Stimulated activated memory B cell treated with anti-CD40 and anti-IgM and Interleukin-4, amounts not matched to agents 10 μg/mL and 1 μg/mL and 100 μg/mL, for 72 hours (primary cell): ENCODE results near the gene PSMB8.
A peak's percentile ranks its signal among the peaks of the same experiment; 100 is the strongest.
"Not testable (repeated sequence)": the region's sequence is repeated elsewhere in the genome, so short reads cannot be mapped to it uniquely, and the experiment has no call there.

Experiments
- ATAC-seq: fragments of 150-1000 bp; cut with Tn5 transposase; 2 replicates; pipeline ENCODE4 v1.10.0; 2021
- H3K27ac Mint-ChIP-seq: one replicate; pipeline ENCODE4 v1.8.0; 2022; ENCODE audit warnings: mild to moderate bottlenecking, mixed read lengths
- H3K27me3 Mint-ChIP-seq: one replicate; pipeline ENCODE4 v1.8.0; 2022; ENCODE audit warnings: mixed read lengths
- H3K36me3 Mint-ChIP-seq: one replicate; pipeline ENCODE4 v1.8.0; 2022; ENCODE audit warnings: mixed read lengths
- H3K4me1 Mint-ChIP-seq: one replicate; pipeline ENCODE4 v1.8.0; 2022; ENCODE audit warnings: mixed read lengths
- H3K4me3 Mint-ChIP-seq: one replicate; pipeline ENCODE4 v1.8.0; 2022; ENCODE audit warnings: mild to moderate bottlenecking, moderate library complexity, mixed read lengths
- H3K9me3 Mint-ChIP-seq: one replicate; pipeline ENCODE4 v1.8.0; 2022; ENCODE audit warnings: mixed read lengths

PSMB8 gene

DNA sequence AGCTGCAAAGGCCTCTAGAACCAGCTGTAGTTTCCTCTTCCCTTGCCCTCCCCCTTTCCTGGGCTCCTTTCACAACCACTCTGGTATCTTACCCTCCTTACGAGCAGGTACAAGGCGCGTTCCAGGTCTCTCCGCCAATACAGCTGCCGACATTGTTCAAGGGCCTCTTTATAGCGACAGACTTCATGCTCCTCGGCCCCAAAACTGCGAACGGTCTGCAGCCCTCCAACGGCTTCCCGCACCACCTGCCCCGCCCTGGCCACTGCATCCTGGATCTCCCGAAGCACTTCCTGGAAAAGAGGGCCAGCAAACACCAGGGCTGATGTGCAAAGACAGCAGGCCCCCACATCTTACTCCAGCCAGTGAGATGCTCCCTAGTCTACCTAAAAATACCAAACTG lies 11.3 kb downstream of the PSMB8 start:
- no peak for ATAC-seq
- Mint-ChIP-seq H3K9me3 (no peaks in the 10 kb centered on the region), H3K27me3 (no peaks in the 10 kb centered on the region), H3K36me3 (peaks cover 91% of the 10 kb centered on the region), H3K4me3 (no peak overlapping the region), H3K27ac (peak overlapping the region; percentile 35), H3K4me1 (peaks cover 71% of the 10 kb centered on the region)

DNA sequence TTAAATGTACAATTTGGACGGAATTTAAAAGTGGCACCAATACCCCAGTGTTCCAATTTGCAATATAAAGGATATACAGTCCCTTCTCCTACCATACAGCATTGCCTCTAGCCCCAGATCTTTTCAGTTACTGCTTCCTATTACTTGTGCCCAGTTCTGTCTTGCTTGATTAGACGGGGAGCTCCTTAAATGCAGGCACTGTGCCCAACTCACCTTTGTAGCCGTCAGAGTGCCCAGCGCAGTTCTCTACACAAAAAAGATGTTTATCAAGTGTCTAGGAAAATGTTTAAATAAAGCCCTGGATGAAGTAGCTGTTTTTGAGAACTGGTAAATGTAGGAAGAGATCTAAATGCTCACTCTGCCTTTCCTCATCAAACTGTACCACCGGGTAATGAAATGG lies 12.9 kb downstream of the PSMB8 start:
- H3K36me3 Mint-ChIP-seq = peaks cover 84% of the 10 kb centered on the region
- H3K27ac Mint-ChIP-seq = peak overlapping the region; percentile 60
- no peaks in the 10 kb centered on the region for H3K9me3 Mint-ChIP-seq
- H3K4me1 Mint-ChIP-seq = peaks cover 56% of the 10 kb centered on the region
- no peak overlapping the region for H3K4me3 Mint-ChIP-seq
- H3K27me3 Mint-ChIP-seq = no peaks in the 10 kb centered on the region
- no peak for ATAC-seq

DNA sequence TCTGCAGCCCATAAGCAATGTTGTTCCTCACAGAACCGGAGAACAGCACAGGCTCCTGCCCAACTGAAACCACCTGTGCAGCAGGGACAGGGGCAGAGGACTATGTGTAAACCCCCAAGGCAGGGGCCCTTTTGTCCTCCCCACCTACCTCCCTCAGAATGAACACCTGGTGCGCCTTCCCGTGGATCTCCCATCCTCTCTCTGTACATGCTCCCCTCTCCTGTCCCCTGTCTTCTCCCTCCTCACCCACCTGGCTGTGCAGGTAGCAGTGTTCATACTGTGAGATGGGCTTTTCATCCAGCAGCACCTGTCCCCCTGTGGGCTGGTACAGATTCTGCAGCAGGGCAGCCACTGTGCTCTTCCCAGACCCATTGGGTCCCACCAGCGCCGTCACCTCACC lies 13.8 kb downstream of the PSMB8 start:
- H3K36me3 Mint-ChIP-seq = peaks cover 75% of the 10 kb centered on the region
- no peaks in the 10 kb centered on the region for H3K27me3 Mint-ChIP-seq
- peaks cover 46% of the 10 kb centered on the region for H3K4me1 Mint-ChIP-seq
- no peak for ATAC-seq
- no peak overlapping the region for H3K4me3 Mint-ChIP-seq
- no peaks in the 10 kb centered on the region for H3K9me3 Mint-ChIP-seq
- peak overlapping the region; percentile 60 for H3K27ac Mint-ChIP-seq

DNA sequence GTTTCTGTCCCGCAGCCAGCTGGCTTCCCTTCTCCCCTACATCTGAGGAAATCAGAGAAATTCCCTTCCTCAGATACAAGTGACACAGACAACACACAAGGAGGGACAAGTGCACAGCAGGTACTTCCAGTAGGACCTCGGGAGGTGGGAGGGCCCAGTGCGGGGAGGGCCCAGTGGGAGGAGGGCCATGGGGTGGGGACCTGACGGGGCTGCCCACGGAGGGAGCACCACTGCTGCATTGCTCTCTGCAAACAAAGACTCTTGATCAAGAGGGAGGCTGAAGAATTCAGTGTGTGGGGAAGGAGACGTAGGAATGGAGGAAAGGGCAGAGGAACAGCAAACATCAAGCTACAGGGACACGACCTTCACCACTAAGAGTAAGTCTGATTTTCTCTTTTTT lies 14.4 kb downstream of the PSMB8 start:
- Mint-ChIP-seq H3K27ac (no peak overlapping the region), H3K27me3 (no peaks in the 10 kb centered on the region), H3K36me3 (peaks cover 70% of the 10 kb centered on the region), H3K4me3 (no peak overlapping the region), H3K4me1 (peaks cover 41% of the 10 kb centered on the region), H3K9me3 (no peaks in the 10 kb centered on the region)
- no peak for ATAC-seq

DNA sequence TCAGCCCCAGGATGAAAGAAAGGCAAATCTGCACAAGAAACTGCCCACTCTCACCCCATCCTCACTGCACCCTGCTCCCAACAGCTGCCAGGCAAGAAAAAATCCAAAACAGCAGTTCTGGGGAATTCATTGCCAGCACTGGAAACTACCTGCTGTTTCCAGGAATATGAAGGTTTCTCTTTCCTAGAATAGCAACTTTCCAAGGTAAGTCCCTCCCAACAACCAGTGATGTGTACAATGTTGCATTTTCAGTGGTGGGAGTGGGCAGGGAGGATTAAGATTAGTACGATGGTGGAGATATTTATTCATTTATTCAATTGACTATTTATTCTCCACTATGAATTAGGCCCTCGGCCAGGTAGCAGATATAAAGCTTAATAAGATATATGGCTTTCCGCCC lies 16.8 kb downstream of the PSMB8 start:
- H3K27ac Mint-ChIP-seq = no peak overlapping the region
- H3K27me3 Mint-ChIP-seq = no peaks in the 10 kb centered on the region
- H3K4me3 Mint-ChIP-seq = no peak overlapping the region
- peaks cover 20% of the 10 kb centered on the region for H3K4me1 Mint-ChIP-seq
- ATAC-seq = no peak
- H3K36me3 Mint-ChIP-seq = peaks cover 45% of the 10 kb centered on the region
- no peaks in the 10 kb centered on the region for H3K9me3 Mint-ChIP-seq

DNA sequence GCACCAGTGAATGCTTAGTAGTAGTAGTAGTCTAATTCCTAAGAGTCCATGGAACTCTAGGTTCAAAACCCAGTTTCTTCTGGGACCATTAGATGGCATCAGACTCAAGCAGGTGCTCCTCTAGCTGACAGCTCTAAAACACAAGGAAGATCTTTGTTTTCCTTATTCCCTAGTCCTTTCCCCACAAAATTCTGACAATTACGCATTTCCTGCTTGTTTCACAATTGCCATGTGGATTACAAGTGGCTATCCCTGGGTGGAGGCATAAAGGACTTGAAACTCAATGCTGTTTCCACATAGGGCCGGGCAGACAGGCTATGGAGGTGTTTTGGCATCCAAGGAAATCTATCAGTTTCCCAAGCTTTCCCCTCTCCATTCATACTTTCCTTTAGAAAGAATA lies 17.9 kb downstream of the PSMB8 start:
- H3K27me3 Mint-ChIP-seq = no peaks in the 10 kb centered on the region
- no peak overlapping the region for H3K27ac Mint-ChIP-seq
- no peaks in the 10 kb centered on the region for H3K9me3 Mint-ChIP-seq
- peaks cover 34% of the 10 kb centered on the region for H3K36me3 Mint-ChIP-seq
- no peak for ATAC-seq
- H3K4me3 Mint-ChIP-seq = no peak overlapping the region
- H3K4me1 Mint-ChIP-seq = peaks cover 29% of the 10 kb centered on the region

DNA sequence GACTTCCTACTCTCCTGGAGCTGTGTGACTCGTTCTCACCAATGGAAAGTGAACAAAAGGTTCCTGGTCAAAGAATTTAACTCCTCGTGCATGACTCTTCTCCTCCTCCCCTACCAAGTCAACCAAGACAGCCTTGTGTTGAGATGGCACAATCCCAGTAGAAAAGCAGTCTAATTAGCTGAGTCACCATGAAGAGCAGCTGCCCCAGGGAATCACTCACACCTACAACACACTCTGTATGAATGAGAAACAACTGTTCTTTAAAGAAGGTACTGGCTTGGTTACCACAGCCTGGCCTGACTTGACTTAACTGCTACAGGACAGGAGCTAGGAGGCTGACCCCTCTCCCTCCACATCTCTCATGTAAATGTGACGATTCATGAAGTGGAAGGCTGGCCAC lies 24.1 kb downstream of the PSMB8 start:
- ATAC-seq = no peak
- Mint-ChIP-seq H3K36me3 (peaks cover 31% of the 10 kb centered on the region), H3K27ac (peak overlapping the region; percentile 71), H3K9me3 (no peaks in the 10 kb centered on the region), H3K4me1 (peaks cover 70% of the 10 kb centered on the region), H3K27me3 (no peaks in the 10 kb centered on the region), H3K4me3 (no peak overlapping the region)

DNA sequence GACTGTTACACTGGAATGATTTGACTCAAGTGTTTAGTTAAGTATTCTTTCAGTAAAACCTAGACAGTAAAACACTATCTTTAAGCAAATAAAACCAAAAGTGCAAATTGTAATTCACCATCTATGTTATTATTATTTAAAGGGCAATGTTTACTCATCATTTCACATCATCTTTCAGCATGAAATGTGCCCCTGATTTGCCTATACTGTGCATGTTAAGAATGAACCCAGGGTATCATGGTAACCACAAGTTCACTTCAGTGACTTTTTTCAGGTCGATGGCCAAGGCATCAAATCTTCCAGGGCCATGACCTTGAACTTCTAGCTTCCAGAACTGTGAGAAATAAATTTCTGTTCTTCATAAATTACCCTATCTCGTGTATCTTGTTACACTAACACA lies 25.0 kb downstream of the PSMB8 start:
- peak overlapping the region; percentile 71 for H3K27ac Mint-ChIP-seq
- no peak for ATAC-seq
- no peaks in the 10 kb centered on the region for H3K27me3 Mint-ChIP-seq
- no peak overlapping the region for H3K4me3 Mint-ChIP-seq
- peaks cover 78% of the 10 kb centered on the region for H3K4me1 Mint-ChIP-seq
- peaks cover 39% of the 10 kb centered on the region for H3K36me3 Mint-ChIP-seq
- no peaks in the 10 kb centered on the region for H3K9me3 Mint-ChIP-seq

DNA sequence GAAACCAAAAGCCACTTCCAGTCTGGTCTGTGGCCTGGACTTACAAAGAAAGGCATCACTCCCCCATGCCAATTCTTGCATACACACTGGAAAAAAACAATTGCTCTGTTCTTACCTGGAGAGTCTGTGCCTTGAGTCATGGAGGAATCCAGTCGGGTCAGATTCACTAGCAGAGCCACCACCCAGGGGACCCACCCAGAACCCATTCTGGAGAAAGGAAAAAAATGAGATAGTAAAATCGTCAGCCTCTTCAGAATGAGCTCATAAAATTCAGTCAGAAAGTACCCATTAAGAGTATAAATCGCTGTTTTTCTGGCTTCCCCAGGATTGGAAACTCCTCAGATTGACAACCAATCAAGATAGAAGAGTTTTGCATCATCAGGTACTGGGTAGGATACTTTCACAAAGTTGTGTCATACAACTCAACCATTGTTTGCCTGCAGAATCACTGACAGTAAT lies 27.1 kb downstream of the PSMB8 start, which contains the start of gene HLA-DOB:
HLA-DOB (minus strand) TSS at position 257 of the 459 bp plus-strand sequence; CDS start at position 206, 51 bp downstream.
- peak; percentile 86 for ATAC-seq
- peaks cover 96% of the 10 kb centered on the region for H3K4me1 Mint-ChIP-seq
- peak within 1 kb of the TSS; percentile 98 for H3K4me3 Mint-ChIP-seq
- peaks cover 58% of the 10 kb centered on the region for H3K36me3 Mint-ChIP-seq
- H3K27ac Mint-ChIP-seq = peak within 1 kb of the TSS; percentile 98
- H3K9me3 Mint-ChIP-seq = no peaks in the 10 kb centered on the region
- no peaks in the 10 kb centered on the region for H3K27me3 Mint-ChIP-seq

DNA sequence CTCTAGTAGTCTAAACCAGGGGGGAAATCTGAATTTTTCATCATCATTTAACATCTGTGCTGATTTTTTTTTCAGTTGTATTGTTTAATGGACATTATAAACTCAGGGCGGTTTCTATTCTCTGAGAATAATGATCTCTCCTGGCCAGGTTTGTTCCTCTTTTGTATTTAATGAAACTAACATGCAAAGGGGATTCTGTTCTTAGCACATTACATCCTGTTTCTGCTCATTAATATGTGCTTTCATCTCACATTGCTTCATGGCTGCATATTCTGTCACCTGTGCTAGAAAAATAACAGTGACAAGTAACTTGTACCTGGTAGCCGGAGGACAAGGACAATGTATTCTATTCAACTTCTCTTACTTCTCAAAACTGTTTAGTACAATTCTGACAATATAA lies 27.9 kb downstream of the PSMB8 start:
- H3K4me1 Mint-ChIP-seq = peaks cover 94% of the 10 kb centered on the region
- no peaks in the 10 kb centered on the region for H3K27me3 Mint-ChIP-seq
- ATAC-seq = peak; percentile 86
- no peaks in the 10 kb centered on the region for H3K9me3 Mint-ChIP-seq
- peak overlapping the region; percentile 98 for H3K27ac Mint-ChIP-seq
- H3K4me3 Mint-ChIP-seq = peak overlapping the region; percentile 98
- peaks cover 64% of the 10 kb centered on the region for H3K36me3 Mint-ChIP-seq

DNA sequence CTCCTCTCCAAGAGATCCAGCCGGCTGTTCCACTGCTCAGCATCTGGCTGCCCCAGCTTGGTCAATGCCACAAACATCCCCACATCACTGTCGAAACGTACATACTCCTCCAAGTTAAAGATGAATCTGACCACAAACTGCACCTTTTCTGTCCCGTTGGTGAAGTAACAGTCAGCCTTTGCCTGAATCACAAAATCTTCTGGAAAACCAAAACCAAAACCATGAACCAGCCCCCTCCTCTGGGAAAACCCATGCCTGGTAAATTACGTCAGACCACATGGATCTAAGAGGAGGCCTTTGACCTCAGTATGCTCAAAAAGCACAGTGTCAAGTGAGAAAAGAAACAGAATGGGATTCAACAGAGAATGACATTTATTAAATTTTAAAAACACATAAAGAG lies 28.7 kb downstream of the PSMB8 start:
- H3K4me1 Mint-ChIP-seq = peaks cover 92% of the 10 kb centered on the region
- peak overlapping the region; percentile 98 for H3K27ac Mint-ChIP-seq
- H3K36me3 Mint-ChIP-seq = peaks cover 69% of the 10 kb centered on the region
- H3K4me3 Mint-ChIP-seq = peak overlapping the region; percentile 98
- H3K27me3 Mint-ChIP-seq = no peaks in the 10 kb centered on the region
- no peaks in the 10 kb centered on the region for H3K9me3 Mint-ChIP-seq
- ATAC-seq = no peak

DNA sequence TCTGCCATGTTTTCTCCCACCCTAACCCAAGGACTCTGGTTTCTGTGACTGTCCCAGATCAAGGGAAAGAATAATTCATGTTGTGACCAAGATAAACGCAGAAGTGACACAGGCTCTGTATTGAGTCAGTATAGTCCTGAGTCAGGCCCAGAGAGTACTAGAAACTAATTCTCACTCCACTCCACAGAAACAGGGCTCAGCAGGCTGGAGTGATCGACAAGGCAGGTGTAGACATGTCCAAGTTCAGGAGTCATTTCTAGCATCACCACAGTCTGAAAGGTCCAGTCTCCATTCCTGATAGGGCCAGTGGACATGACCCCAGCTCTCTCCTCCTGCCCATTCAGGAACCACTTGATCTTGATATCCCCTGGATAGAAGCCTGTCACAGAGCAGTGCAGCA lies 29.7 kb downstream of the PSMB8 start:
- Mint-ChIP-seq H3K9me3 (no peaks in the 10 kb centered on the region), H3K4me3 (peak overlapping the region; percentile 98), H3K27ac (peak overlapping the region; percentile 98), H3K4me1 (peaks cover 85% of the 10 kb centered on the region), H3K27me3 (no peaks in the 10 kb centered on the region), H3K36me3 (peaks cover 62% of the 10 kb centered on the region)
- no peak for ATAC-seq

DNA sequence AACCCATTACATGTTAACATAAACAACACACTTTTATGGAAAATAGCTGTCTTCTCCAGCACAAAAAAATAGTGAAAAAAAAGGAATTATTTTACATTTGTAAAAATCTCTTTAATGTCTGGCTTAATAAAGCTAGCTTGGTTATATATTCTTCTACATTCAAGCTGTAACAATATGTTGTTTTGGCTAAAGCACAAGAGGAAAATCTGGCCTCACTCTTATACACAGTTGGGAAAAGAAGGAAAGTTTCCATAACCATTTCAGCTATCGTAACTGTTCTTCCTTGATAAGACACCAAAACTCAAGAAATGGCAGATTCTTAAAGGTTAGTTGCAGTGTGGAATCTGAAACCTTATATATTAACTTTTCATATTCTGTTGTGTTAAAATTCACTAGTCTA lies 34.7 kb downstream of the PSMB8 start:
- H3K27me3 Mint-ChIP-seq = no peaks in the 10 kb centered on the region
- H3K4me3 Mint-ChIP-seq = no peak overlapping the region
- H3K27ac Mint-ChIP-seq = no peak overlapping the region
- H3K36me3 Mint-ChIP-seq = peaks cover 59% of the 10 kb centered on the region
- peaks cover 50% of the 10 kb centered on the region for H3K4me1 Mint-ChIP-seq
- H3K9me3 Mint-ChIP-seq = peaks cover 3% of the 10 kb centered on the region
- no peak for ATAC-seq

DNA sequence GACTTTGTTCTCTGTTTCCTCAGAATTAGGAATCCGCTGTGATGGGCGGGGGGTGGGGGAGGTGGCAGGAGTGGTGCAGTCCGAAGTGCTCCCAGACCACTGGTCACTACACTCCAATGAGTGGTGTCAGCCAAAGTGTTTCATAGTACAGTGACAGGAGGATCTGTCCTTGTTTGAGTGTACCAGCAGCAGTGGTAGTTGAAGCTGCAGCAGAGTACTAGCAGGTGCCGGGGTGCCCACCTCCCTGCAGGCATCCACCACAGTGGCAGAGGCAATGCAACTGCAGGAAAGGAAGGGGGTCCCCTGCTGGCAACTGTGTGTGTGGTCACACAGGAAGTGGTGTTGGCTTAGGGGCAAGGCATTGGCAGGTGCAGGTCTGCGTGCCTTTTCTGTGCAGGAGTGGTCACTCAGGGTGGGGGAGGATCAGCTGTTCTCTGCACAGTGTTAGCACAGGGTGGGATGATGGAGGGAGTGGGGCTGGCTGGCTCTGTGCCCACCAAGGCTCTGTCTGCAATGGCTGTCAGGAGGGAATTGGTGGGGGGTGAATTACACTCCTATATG lies 36.7 kb downstream of the PSMB8 start:
- peaks cover 39% of the 10 kb centered on the region for H3K36me3 Mint-ChIP-seq
- H3K27ac Mint-ChIP-seq = no peak overlapping the region
- H3K9me3 Mint-ChIP-seq = peaks cover 3% of the 10 kb centered on the region
- H3K27me3 Mint-ChIP-seq = no peaks in the 10 kb centered on the region
- H3K4me1 Mint-ChIP-seq = peaks cover 29% of the 10 kb centered on the region
- H3K4me3 Mint-ChIP-seq = no peak overlapping the region
- ATAC-seq = no peak

DNA sequence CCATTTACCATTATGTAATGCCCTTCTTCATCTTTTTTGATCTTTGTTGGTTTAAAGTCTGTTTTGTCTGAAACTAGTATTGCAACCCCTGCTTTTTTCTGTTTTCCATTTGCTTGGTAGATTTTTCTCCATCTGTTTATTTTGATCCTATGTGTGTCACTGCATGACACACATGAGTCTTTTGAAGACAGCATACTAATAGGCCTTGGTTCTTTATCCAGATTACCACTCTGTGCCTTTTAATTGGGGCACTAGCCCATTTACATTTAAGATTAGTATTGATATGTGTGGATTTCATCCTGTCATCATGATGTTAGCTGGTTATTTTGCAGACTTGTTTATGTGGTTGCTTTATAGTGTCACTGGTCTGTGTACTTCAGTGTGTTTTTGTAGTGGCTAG lies 38.4 kb downstream of the PSMB8 start:
- H3K4me3 Mint-ChIP-seq, ATAC-seq, H3K27me3 Mint-ChIP-seq, H3K9me3 Mint-ChIP-seq, H3K27ac Mint-ChIP-seq: not testable (repeated sequence)
- Mint-ChIP-seq H3K36me3 (peaks cover 25% of the 10 kb centered on the region), H3K4me1 (peaks cover 18% of the 10 kb centered on the region)

DNA sequence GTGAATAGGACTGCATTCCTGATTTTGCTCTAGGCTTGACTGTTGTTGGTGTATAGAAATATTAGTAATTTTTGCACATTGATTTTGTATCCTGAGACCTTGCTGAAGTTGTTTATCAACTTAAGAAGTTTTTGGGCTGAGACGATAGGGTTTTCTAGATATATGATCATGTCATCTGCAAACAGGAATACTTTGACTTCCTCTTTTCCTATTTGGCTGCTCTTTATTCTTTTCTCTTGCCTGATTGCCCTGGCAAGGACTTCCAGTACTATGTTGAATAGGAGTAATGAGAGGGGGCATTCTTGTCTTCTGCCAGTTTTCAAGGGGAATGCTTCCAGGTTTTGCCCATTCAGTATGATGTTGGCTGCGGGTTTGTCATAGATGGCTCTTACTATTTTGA lies 40.4 kb downstream of the PSMB8 start:
- no peak for ATAC-seq
- Mint-ChIP-seq H3K27ac (no peak overlapping the region), H3K9me3 (peaks cover 14% of the 10 kb centered on the region), H3K4me3 (no peak overlapping the region), H3K27me3 (no peaks in the 10 kb centered on the region), H3K36me3 (peaks cover 25% of the 10 kb centered on the region), H3K4me1 (peaks cover 12% of the 10 kb centered on the region)
